GM12891 (cell line): ENCODE data around the gene CNPY2.

Experiments used
- PAX5 ChIP-seq: IDR thresholded peaks from 2 replicates; pipeline ENCODE4 v1.6.1; 2011; ENCODE audit warnings: low read length, moderate library complexity, mild to moderate bottlenecking; ENCODE audit not compliant: insufficient read depth, severe bottlenecking
- POLR2A ChIP-seq: IDR thresholded peaks from 2 replicates; pipeline ENCODE4 v1.6.1; 2011; ENCODE audit warnings: low read depth, low read length, control low read depth
- POLR2AphosphoS5 ChIP-seq: IDR thresholded peaks from 2 replicates; pipeline ENCODE4 v1.6.1; 2011; ENCODE audit warnings: low read depth, low read length, control low read depth
- SPI1 ChIP-seq: IDR thresholded peaks from 2 replicates; pipeline ENCODE4 v1.6.1; 2011; ENCODE audit warnings: low read depth, low read length, control low read depth
- TAF1 ChIP-seq: IDR thresholded peaks from 2 replicates; pipeline ENCODE4 v1.6.1; 2011; ENCODE audit warnings: low read depth, low read length, control low read depth

- TF ChIP-seq POLR2AphosphoS5 = no peak
- no peak for TF ChIP-seq POLR2A
- no peak for TF ChIP-seq TAF1
- TF ChIP-seq SPI1 = no peak
- no peak for TF ChIP-seq PAX5
Measured at GRCh38 chr12:56278905-56279304, 36.9 kb downstream of the CNPY2 start.
